Measurements from ENCODE around the gene ZFTA.

Gene ZFTA

DNA sequence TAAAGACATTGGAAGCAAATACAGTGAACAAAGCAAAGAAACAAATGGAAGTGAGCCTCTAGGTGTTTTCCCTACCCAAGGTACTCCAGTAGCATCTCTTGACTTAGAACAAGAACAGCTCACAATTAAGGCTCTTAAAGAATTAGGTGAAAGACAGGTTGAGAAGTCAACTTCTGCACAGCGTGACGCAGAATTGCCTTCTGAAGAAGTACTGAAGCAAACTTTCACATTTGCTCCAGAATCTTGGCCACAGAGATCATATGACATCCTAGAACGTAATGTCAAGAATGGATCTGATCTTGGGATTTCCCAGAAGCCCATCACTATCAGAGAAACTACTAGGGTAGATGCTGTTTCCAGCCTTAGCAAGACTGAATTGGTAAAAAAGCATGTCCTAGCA lies 48.0 kb downstream of the ZFTA start:
- no peak for DNase-seq (ENCODE audit: insufficient read length, low spot score)
- TF ChIP-seq POLR2A (IDR thresholded peaks at IDR 0.05; ENCODE audit: low read depth, low read length) (no peak), POLR2AphosphoS5 (IDR thresholded peaks at IDR 0.05; ENCODE audit: low read depth, low read length) (no peak), POU2F2 (IDR thresholded peaks at IDR 0.05; ENCODE audit: low read depth, low read length) (no peak), TAF1 (IDR thresholded peaks at IDR 0.05; ENCODE audit: low read depth, low read length) (no peak), SPI1 (IDR thresholded peaks at IDR 0.05; ENCODE audit: low read depth, low read length) (no peak), PAX5 (IDR thresholded peaks at IDR 0.05; ENCODE audit: insufficient read depth, low read length, severe bottlenecking) (no peak)
- no peak for FAIRE-seq

GRCh38 chr11:63719987-63720386 lies 48.6 kb downstream of the ZFTA start:
- no peak for DNase-seq (ENCODE audit: insufficient read length, low spot score)
- no peak for FAIRE-seq
- no peak for TF ChIP-seq POLR2AphosphoS5 (IDR thresholded peaks at IDR 0.05; ENCODE audit: low read depth, low read length)
- no peak for TF ChIP-seq SPI1 (IDR thresholded peaks at IDR 0.05; ENCODE audit: low read depth, low read length)
- TF ChIP-seq POLR2A (IDR thresholded peaks at IDR 0.05; ENCODE audit: low read depth, low read length), result no peak
- no peak for TF ChIP-seq POU2F2 (IDR thresholded peaks at IDR 0.05; ENCODE audit: low read depth, low read length)
- no peak for TF ChIP-seq TAF1 (IDR thresholded peaks at IDR 0.05; ENCODE audit: low read depth, low read length)
- no peak for TF ChIP-seq PAX5 (IDR thresholded peaks at IDR 0.05; ENCODE audit: insufficient read depth, low read length, severe bottlenecking)

- FAIRE-seq (no peak), DNase-seq (ENCODE audit: insufficient read length, low spot score) (no peak)
- no peak for TF ChIP-seq POU2F2 (IDR thresholded peaks at IDR 0.05; ENCODE audit: low read depth, low read length)
- no peak for TF ChIP-seq SPI1 (IDR thresholded peaks at IDR 0.05; ENCODE audit: low read depth, low read length)
- TF ChIP-seq POLR2AphosphoS5 (IDR thresholded peaks at IDR 0.05; ENCODE audit: low read depth, low read length), result no peak
- TF ChIP-seq PAX5 (IDR thresholded peaks at IDR 0.05; ENCODE audit: insufficient read depth, low read length, severe bottlenecking), result no peak
- TF ChIP-seq TAF1 (IDR thresholded peaks at IDR 0.05; ENCODE audit: low read depth, low read length), result no peak
- no peak for TF ChIP-seq POLR2A (IDR thresholded peaks at IDR 0.05; ENCODE audit: low read depth, low read length)
Measured at GRCh38 chr11:63719001-63719400, 49.6 kb downstream of the ZFTA start.

Measured in GM12891 (cell line).